NCI-H2196 (cell line): ENCODE data around the gene ATL2.
"Not testable (repeated sequence)": the region's sequence is repeated elsewhere in the genome, so short reads cannot be mapped to it uniquely, and the experiment has no call there.

Experiments used
- DNase-seq: peaks from one replicate; lab custom pipeline; 2025; ENCODE audit not compliant: unreplicated experiment; lab: John Stamatoyannopoulos, UW

ATL2 gene

DNA sequence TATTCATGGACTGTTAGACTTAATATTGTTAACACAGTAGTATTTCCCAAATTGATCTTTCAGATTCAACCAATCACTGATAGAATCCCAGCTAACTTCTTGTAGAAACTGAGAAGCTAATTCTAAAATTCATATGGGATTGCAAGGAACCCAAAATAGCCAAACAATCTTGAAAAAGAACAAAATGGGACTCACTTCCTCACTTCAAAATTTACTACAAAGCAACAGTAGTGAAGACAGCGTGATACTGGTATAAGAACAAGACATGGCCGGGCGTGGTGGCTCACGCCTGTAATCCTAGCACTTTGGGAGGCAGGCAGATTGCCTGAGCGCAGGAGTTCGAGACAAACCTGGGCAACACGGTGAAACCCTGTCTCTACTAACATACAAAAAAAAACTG, 46.3 kb downstream of the ATL2 start:
- no peak for DNase-seq

- DNase-seq = no peak
These were observed 49.5 kb downstream of the ATL2 start for GRCh38 chr2:38327580-38327979.

DNA sequence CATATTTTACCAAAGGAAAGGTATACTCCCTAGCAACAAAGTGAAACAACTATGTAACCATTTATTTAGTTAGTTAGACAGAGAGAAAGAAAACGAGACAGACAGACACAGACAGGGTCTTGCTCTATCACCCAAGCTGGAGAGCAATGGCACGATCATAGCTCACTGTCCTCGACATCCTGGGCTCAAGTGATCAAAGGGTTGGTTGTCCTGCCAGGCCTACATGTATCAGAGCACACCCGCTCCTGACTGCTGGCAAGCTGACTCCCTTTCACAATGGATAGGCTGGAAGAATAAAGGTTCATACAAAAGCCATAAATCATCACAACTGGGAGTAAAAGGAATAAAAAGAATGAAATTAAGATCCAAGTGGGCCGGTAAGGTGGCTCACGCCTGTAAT, 53.5 kb downstream of the ATL2 start:
- no peak for DNase-seq

GRCh38 chr2:38322224-38322914, 54.7 kb downstream of the ATL2 start:
- no peak for DNase-seq

DNA sequence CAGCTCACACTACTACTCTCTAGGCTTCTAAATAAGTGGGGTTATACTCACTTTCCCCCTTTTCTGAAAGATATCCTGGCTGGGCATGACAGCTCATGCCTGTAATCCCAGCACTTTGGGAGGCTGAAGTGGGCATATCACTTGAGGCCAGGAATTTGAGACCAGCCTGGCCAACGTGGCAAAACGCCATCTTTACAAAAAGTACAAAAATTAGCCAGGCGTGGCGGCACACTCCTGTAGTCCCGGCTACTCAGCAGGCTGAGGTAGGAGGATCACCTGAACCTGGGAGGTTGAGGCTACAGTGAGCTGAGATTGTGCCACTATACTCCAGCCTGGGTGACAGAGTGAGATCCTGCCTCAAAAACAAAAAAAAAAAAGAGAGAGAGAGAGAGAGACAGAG, 57.8 kb downstream of the ATL2 start:
- DNase-seq = not testable (repeated sequence)

- no peak for DNase-seq
These were observed 59.3 kb downstream of the ATL2 start for GRCh38 chr2:38317725-38318124.

- peak; percentile 61 for DNase-seq
These were observed 61.3 kb downstream of the ATL2 start for GRCh38 chr2:38315707-38316333.

DNA sequence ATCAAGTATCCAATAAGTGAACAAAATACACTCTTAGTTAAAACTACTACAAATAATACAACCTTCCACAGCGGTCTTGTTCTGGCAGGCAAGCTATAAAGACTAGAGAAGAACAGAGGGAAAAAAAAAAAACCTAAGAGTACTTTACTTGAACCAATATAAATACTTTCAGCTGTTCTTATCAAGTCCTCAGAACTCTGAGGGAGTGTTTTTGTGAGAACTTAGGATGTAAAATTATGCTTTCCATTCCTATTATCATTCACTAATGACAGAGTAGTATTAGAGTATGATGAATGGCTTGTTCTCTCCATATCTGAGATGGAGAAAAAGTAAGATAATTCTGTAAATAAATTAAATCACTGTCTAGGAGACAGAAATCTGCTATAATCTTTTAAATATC, 68.3 kb downstream of the ATL2 start:
- DNase-seq = no peak

- DNase-seq = no peak
These were observed 74.9 kb downstream of the ATL2 start for GRCh38 chr2:38301969-38302702.

DNA sequence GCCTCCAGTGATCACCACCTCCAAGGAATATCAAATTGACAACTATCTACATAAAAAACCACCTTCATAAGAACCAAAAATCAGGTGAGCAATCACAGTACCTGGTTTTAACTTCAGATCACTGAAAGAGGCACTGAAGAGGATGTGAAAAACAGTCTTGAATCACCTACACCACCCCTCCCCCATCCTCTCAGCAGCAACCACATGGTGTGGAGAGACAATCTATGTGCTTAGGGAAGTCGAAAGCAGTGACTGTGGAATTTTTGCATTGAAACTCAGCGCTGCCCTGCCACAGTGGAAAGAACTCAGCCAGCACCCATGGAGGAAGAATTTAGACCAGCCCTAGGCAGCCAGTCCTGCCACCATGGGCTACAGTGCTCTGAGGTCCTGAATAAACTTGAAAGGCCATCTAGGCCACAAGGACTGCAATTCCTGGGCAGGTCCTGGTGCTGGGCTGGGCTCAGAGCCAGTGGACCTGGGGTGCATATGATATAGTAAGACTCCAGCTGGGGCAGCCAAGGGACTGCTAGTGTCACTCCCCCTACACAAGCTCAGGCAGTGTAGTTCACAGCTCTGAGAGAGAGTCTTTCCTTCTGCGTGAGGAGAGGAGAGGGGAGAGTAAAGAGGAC, 75.6 kb downstream of the ATL2 start:
- DNase-seq = no peak

DNA sequence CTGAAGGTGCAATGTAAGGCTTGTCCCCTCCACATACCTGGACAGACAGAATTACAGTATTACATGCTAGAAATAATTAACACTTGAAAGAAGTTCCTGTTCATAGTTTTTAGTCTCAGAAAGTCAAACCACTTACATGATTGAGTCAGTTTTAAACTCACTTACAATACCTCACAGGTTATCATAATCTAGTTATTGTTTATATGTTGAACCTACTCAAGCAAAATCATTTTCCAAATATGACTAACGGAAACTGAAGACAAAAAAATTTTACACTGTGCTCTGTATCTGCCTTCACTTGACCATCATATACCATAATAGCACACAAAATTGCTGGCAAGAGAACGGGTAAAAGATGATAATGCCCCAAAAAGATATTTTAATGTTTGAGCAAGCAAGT, 78.5 kb downstream of the ATL2 start:
- no peak for DNase-seq

- no peak for DNase-seq
These were observed 80.8 kb downstream of the ATL2 start for GRCh38 chr2:38296197-38296780.

DNA sequence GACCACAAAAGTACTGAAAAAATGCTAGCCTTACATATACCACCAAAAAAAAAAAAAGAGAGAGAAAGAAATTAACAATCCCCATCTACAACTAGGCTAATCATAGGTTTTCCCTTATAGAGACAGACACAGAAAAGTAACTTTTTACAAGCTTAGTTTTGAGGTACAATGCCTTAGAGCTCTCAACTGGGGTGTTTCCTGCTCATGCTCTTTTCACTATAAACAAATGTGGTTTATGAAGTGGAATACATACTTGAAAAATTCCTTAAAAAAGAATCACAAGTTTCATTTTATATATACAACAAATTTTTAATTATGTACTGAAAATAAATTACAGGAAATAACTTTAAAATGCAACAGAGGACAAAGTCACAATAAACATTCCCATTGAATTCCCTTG, 82.5 kb downstream of the ATL2 start:
- DNase-seq = no peak

- DNase-seq = no peak
These were observed 83.8 kb downstream of the ATL2 start for GRCh38 chr2:38293152-38293865.

DNA sequence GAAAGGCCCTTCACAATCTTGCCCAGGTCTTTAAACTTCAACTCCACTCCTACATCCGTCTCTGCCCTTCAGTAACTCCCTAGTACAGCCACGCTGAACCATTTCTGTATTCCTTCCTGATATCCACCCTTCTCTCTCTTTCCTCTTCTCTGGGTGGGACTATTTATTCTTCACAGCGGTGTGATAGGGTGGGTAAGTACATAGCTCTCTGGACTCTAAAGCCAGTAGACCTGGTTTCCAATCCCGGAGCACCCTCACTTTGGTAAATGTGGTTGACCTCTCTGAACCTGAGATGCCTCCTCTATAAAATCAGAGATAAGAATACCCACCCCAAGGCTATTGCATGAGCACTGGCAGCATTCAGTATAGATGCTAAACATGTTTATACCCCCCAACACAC, 86.7 kb downstream of the ATL2 start:
- DNase-seq = no peak

GRCh38 chr2:38284971-38285370, 92.1 kb downstream of the ATL2 start:
- DNase-seq = no peak

DNA sequence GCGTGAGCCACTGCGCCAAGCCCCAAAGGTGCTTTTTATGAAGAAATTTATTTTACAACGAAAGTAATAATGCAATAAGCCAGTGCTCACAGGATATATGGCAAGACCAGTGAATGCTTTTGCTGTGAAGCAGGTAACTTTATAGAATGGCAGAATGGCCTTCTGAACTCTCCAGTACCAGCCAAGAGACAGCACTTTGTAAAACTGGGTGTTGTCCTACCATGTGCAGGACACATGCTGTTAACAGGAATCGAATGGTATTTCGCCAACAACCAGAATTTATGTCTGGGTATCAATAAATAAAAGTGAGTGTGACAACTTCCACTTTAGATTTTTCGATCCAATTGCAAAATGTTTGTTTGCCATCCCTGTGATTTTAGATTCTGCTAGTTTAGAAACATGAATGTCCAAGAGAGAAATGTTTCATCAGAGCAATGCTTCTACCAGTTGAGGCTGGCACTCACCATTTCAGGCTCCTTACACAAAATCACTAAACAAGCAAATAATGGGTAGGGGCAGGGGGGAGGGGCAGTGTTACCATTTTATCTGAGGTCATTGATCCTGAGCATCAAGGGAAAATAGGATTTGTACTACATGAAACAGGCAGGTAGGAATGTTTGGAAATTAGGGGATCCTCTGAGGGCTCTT, 95.9 kb downstream of the ATL2 start:
- DNase-seq = no peak

DNA sequence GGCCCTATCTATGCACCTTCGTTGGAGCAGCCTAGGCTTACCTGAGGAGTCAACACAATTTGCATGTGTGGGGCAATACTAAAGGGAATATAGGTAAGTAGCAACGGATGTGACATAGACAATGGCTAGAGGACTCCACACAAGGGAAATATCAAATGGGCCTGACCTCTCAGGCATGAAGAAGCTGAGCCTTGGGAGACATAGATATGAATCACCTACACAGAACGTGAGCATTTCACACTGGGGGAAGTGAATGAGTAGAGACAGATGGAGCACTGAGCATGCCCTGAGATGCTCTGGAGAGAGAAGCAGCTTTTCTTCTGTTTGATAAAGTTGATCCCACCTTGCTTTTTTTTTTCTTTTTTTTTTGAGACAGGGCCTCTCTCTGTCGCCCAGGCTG, 97.9 kb downstream of the ATL2 start:
- DNase-seq = no peak

GRCh38 chr2:38278117-38278438, 99.0 kb downstream of the ATL2 start:
- not testable (repeated sequence) for DNase-seq
